Measurements from ENCODE around the gene CEP120.
A peak's percentile ranks its signal among the peaks of the same experiment; 100 is the strongest.
"Not testable (repeated sequence)": the region's sequence is repeated elsewhere in the genome, so short reads cannot be mapped to it uniquely, and the experiment has no call there.

The CEP120 gene

GRCh38 chr5:123423278-123424149, at the start of gene CEP120:
TSS of gene CEP120 (minus strand) at chr5:123423403. CDS start at chr5:123422998, 405 bp downstream.
- DNase-seq = peak; percentile 99

DNA sequence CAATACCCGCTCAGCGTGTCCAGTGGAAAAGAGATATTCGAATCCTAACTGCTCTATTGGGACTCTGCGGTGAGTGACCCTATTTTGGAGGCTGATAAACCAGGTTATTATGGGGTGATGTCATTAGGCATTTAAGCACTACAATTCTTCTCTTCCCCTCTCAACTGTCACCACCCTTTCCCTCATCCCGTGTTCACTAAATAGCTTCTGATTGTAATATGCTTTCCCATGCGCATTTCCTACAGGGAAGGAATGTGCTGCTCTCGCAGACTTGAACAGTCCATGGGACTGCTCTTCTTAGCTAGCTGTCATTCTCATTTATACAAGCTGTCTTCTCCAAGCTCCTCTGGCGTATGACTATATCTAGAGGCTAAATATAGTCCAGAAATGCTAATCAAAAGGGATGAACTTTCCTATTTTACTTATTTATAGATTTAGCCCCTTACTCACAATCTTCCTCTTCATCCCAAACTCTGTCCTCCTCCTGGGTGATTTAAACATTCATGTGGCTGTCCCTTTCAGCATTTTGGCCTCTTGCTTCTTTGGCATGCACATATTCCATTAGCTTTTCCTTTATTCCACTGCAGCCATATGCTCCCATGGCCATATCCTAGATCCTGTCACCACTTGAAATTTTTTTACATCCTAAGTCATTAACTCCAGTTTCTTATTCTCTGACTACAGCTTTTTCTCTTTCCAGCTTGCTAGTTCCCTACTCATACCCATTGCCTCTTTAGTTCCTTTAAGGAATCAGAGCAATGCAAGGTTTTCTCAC, 49.1 kb upstream of the CEP120 start:
- DNase-seq = no peak

- DNase-seq = no peak
These were observed 48.2 kb upstream of the CEP120 start for GRCh38 chr5:123471385-123471784.

- not testable (repeated sequence) for DNase-seq
These were observed 43.6 kb upstream of the CEP120 start for GRCh38 chr5:123466839-123467238.

DNA sequence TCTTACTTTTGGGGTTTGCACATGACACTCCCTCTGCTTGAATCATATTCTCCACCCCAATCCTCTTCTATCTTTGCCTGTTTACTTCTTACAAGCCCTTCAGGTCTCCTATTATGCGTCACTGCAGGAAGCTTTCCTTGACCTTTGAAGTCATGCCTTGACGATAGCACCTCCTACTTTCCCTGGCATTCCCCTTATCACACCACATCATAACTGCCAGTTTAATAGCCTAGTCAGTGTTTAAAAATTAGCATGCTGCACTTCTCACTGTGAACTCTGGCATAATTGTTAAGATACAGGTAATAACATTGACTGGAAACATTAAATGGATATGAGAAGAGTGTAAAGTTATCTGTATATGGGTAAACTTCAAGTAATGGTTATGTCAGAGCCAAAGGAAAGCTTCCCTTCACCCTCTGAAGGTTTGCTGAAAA, 37.1 kb upstream of the CEP120 start:
- DNase-seq = peak; percentile 97

- not testable (repeated sequence) for DNase-seq
These were observed 35.8 kb upstream of the CEP120 start for GRCh38 chr5:123458994-123459393.

DNA sequence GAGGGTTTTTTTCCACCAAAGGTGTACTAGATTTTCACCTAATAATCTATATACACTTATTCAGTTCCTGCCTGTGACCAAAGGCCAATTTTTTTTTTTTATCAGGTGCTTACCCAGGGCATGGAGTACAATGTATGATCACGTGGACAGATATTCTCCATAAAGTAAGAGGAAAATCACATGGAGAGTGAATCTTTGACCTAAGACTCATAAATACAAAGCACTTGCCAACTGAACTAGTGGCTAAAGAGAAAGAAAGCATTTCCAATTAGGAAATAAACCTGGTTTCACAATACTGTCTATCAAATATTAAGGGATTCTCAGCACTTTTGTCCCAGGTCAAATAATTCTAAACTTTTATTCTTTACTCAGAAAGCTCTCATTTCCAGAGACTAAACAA, 33.0 kb upstream of the CEP120 start:
- no peak for DNase-seq

DNA sequence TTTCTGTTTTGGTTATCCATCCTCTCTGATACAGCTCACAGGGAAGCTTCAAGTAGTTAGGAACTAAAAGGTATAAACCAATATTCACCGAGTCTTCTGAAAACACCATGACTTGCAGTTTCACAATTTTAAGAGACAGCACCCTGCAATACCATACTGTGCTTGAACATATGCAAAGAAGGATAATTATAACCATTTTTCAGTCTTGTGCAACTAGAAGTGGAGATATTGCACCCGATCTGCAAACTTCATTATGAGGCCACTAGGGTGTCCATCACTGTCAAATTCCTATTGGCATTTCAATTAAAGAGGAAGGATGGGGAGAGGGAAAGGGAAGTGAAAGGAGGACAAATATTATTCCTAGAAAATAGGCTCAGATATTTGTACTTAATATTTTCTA, 32.4 kb upstream of the CEP120 start:
- DNase-seq = no peak

GRCh38 chr5:123455095-123455494, 31.9 kb upstream of the CEP120 start:
- DNase-seq = no peak

- peak; percentile 20 for DNase-seq
These were observed 31.2 kb upstream of the CEP120 start for GRCh38 chr5:123454259-123454911.

DNA sequence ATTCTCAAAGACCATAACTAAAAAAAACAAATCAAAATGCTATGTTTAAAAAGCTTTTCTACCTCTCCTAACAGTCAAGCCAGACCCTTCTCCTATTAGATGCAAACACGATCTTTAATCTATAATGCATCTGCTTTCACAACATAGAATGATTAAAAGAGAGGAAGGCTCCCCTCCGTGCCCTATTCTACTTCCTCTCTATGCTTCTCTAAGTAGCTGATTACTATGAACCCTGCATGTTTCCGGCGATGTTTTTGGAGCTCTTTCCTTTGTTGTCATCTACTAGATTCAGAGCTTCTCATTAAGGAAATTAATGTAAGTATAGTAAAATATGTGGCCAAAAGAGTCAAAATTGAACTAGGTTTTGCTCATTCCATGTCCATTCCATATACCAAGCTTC, 29.2 kb upstream of the CEP120 start:
- no peak for DNase-seq

GRCh38 chr5:123451047-123451446, 27.8 kb upstream of the CEP120 start:
- no peak for DNase-seq

- no peak for DNase-seq
These were observed 27.4 kb upstream of the CEP120 start for GRCh38 chr5:123450640-123451039.

GRCh38 chr5:123450114-123450513, 26.9 kb upstream of the CEP120 start:
- DNase-seq = no peak

DNA sequence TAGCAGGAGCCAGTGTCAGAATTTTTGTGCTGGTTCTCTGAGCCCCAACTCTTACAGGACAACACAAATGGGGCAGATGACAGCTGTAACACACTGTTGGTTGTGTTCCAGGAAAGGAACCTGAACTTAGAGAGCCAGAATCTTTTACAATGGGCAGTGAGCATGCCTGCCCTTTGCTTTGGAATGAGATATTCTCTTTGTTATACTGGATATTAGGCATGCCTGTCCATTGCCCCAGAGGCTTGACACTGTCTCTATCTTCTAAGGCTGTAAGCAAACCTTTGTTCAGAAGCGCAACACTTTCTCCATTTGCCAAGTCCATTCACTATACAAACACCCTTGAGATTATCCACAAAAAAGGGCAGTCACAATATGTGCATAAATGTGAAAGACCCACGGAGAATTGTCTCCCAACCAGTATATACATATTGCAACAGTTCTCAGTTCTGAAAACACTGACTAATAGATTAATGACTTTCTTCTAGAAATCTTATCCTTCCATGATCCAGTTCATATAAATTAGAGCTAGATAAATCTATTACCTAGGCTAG, 26.3 kb upstream of the CEP120 start:
- no peak for DNase-seq

DNA sequence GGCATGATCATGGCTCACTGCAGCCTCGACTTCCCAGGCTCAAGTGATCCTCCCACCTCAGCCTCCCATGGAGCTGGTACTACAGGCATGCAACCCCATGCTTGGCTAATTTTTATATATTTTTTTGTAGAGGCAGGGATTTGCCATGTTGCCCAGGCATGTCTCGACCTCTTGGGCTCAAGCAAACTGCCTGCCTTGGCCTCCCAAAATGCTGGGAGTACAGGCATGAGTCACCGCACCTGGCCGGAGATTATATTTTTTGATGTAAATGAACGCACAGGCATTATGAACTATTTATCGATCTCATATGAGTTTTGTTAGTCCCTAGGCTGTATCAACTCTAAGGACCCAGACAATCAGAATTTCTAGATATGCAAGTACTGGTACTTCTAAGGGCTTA, 25.5 kb upstream of the CEP120 start:
- DNase-seq = no peak

DNA sequence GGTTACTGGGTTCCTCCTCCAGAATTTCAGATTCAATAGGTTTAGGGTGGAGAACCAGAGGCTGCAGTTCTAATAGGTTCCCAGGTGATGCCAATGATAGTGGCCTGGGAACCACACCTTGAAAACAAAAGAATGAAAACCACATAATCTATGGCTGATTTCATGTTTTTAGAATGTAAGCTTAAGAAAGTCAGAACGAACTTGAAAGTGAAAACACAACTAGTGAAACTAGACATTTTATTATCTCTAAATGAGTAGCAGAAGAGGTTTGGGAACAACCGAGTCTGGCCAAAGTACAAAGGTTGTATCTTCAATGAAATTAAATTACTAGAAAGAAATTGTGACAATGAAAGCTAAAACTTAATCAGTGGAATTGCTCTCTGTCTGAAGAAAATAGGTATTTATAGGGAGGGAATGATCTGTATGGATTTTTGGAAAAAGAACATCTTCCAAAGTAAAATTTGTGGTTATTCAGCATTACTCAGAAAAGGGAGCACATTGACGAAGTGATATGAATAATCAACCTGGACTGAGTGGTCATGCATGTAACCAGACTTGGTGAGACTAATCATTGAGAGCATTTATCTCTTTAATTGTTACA, 24.9 kb upstream of the CEP120 start:
- DNase-seq = no peak

- DNase-seq = no peak
These were observed 20.8 kb upstream of the CEP120 start for GRCh38 chr5:123444016-123444415.

- DNase-seq = no peak
These were observed 18.2 kb upstream of the CEP120 start for GRCh38 chr5:123441408-123441807.

GRCh38 chr5:123440456-123441181, 17.4 kb upstream of the CEP120 start:
- DNase-seq = no peak

DNA sequence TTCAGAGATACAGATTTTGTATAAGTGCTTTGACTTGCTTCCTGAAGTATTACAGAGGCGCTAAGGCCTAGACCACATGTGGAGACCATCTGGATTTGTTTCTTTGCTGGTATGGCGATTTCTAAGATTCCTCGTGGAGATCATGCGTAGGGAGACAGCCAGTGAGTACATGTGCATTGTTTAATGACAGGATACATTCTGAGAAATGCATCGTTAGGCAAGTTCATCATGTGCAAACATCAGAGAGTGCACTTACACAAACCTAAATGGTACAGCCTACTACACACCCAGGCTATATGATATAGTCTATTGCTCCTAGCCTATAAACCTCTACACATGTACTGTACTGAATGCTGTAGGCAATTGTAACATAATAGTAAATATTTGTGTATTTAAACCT, 16.5 kb upstream of the CEP120 start:
- no peak for DNase-seq

DNA sequence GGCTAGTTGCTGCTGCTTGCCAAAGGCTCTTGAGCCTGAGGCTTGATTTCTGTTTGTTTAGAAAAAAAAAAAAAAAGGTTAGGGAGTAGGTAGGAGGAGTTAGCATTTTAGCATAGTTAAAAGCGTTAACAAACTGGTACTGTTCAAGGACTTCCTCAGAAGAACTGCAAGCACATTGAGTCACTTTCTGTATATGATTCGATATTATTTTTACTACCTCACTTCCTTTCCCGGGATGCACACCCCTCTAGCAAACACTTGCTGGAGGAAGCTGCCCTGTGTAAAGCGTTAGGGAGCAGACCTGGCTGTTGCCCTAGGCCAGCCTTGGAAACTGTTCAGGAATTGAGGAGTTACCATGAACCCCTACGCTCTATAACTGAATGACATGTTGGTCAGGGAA, 15.7 kb upstream of the CEP120 start:
- DNase-seq = peak; percentile 70
